PC-9 (cell line): Measurements from ENCODE around the gene TPPP. TPM values are rescaled to one million over a fixed set of nuclear protein-coding genes. Genes with fewer than 3 reads are reported as not detected.
A peak's percentile ranks its signal among the peaks of the same experiment; 100 is the strongest.

Experiments
- BruUV-seq: library from RNA; stranded (reverse); fragments of 400-500 nt; replicated peaks from 2 replicates; lab custom pipeline; 2021; lab: Mats Ljungman, UMichigan
- CTCF ChIA-PET: fragments of 300-600 bp; sonication (Branson Sonifier 250); formaldehyde crosslinking; loops from one replicate; lab custom pipeline; 2022; ENCODE audit warnings: antibody characterized with exemption; lab: Charles Lee
- POLR2A ChIA-PET: fragments of 300-600 bp; sonication (Branson Sonifier 250); formaldehyde crosslinking; loops from one replicate; lab custom pipeline; 2022; ENCODE audit warnings: antibody characterized with exemption; ENCODE audit not compliant: unreplicated experiment; lab: Charles Lee
- DNase-seq, 2 experiments: peaks; one replicate each; pipeline versions ENCODE4 v3.0.0 to v3.0.0-alpha.2; 2015 to 2022; ENCODE audit warnings: mixed read lengths in 1 of 2
- H2AFZ ChIP-seq: fragments of 200-600 bp; sonication (generic); 2 replicates; pipeline ENCODE4 v1.8.1; 2017; ENCODE audit warnings: antibody characterized with exemption
- H3F3A ChIP-seq: fragments of 200-600 bp; sonication (generic); 2 replicates; pipeline ENCODE4 v1.8.1; 2017; ENCODE audit warnings: antibody characterized with exemption, mild to moderate bottlenecking, low read depth; ENCODE audit not compliant: insufficient read depth
- H3K27ac ChIP-seq: fragments of 200-600 bp; sonication (generic); 2 replicates; pipeline ENCODE4 v1.6.1; 2016; ENCODE audit warnings: mixed run types
- H3K27me3 ChIP-seq: fragments of 200-600 bp; sonication (generic); 2 replicates; pipeline ENCODE4 v1.6.1; 2016; ENCODE audit warnings: low read depth, mixed run types; ENCODE audit not compliant: insufficient read depth
- H3K36me3 ChIP-seq: fragments of 200-600 bp; sonication (generic); 2 replicates; pipeline ENCODE4 v1.6.1; 2016; ENCODE audit warnings: low read depth, mixed run types
- H3K4me1 ChIP-seq: fragments of 200-600 bp; sonication (generic); replicated peaks from 2 replicates; pipeline ENCODE4 v1.6.1; 2016; ENCODE audit warnings: mixed run types; ENCODE audit not compliant: insufficient read depth
- H3K4me2 ChIP-seq: fragments of 200-600 bp; sonication (generic); 2 replicates; pipeline ENCODE4 v1.6.1; 2017; ENCODE audit warnings: mixed run types
- H3K4me3 ChIP-seq: fragments of 200-600 bp; sonication (generic); 2 replicates; pipeline ENCODE4 v1.6.1; 2016; ENCODE audit warnings: mixed run types
- H3K79me2 ChIP-seq: fragments of 200-600 bp; sonication (generic); 2 replicates; pipeline ENCODE4 v1.6.1; 2017; ENCODE audit warnings: low read depth, mixed run types
- H3K9me2 ChIP-seq: fragments of 200-600 bp; sonication (generic); 2 replicates; pipeline ENCODE4 v1.8.1; 2017; ENCODE audit warnings: mild to moderate bottlenecking; ENCODE audit not compliant: insufficient read depth
- H3K9me3 ChIP-seq: fragments of 200-600 bp; sonication (generic); 2 replicates; pipeline ENCODE4 v1.8.1; 2016; ENCODE audit warnings: low read depth; ENCODE audit not compliant: insufficient read depth
- H4K20me1 ChIP-seq: fragments of 200-600 bp; sonication (generic); 2 replicates; pipeline ENCODE4 v1.8.1; 2017; ENCODE audit not compliant: insufficient read depth
- CTCF ChIP-seq: fragments of 200-600 bp; sonication (generic); conservative IDR thresholded peaks from 2 replicates; pipeline ENCODE4 v1.6.1; 2017; ENCODE audit warnings: mixed run types, antibody characterized with exemption, mild to moderate bottlenecking, moderate library complexity
- EZH2 ChIP-seq: fragments of 200-600 bp; sonication (generic); IDR thresholded peaks from 2 replicates; pipeline ENCODE4 v1.8.0; 2017; ENCODE audit warnings: antibody characterized with exemption, low read depth
- intact Hi-C: fragments of 100-400 bp; cut with micrococcal nuclease; formaldehyde crosslinking; loops from one replicate; pipeline ENCODE4 v1.10.0; 2022; ENCODE audit not compliant: unreplicated experiment
- total RNA-seq: library from RNA; stranded (reverse); gene quantifications from 2 replicates; pipeline ENCODE4 v1.2.3, GENCODE V29; 2021

Gene TPPP
- total RNA-seq, 1 experiment from 2014 or later: 0.17 TPM

- Histone ChIP-seq H3K79me2 (no peaks in the 10 kb centered on the region), H3K9me2 (no peaks in the 10 kb centered on the region), H3K36me3 (no peaks in the 10 kb centered on the region), H3K27ac (no peak overlapping the region), H3K27me3 (no peaks in the 10 kb centered on the region), H3K9me3 (no peaks in the 10 kb centered on the region), H3F3A (no peaks in the 10 kb centered on the region), H3K4me1 (peaks cover 27% of the 10 kb centered on the region), H3K4me2 (no peak overlapping the region), H3K4me3 (no peak overlapping the region), H4K20me1 (peaks cover 29% of the 10 kb centered on the region), H2AFZ (no peak overlapping the region)
- BruUV-seq: no TSS peak
- intact Hi-C loops: loop anchor here (10.0 kb wide), 1 partner anchor 150 kb away; no protein-coding TSS in a partner anchor
- DNase-seq: no peak
- CTCF ChIA-PET: no interaction called here
- TF ChIP-seq CTCF: no peak
- no peak for TF ChIP-seq EZH2
- POLR2A ChIA-PET: interaction anchor here (0.8 kb wide), 1 partner anchor 18 kb away, joined by 5 read pairs; no protein-coding TSS in a partner anchor
Observed at GRCh38 chr5:675111-675870, 17.9 kb downstream of the TPPP start.

GRCh38 chr5:674630-675011 lies 18.5 kb downstream of the TPPP start:
- no peak overlapping the region for H3K4me2 ChIP-seq
- TF ChIP-seq EZH2: no peak
- TF ChIP-seq CTCF: no peak
- H3K9me2 ChIP-seq: no peaks in the 10 kb centered on the region
- intact Hi-C loops: loop anchor here (5.0 to 10.0 kb wide), 2 partner anchors 150 to 202 kb away; no protein-coding TSS in a partner anchor
- H3K79me2 ChIP-seq: no peaks in the 10 kb centered on the region
- no TSS peak for BruUV-seq
- peaks cover 34% of the 10 kb centered on the region for H4K20me1 ChIP-seq
- no peaks in the 10 kb centered on the region for H3K36me3 ChIP-seq
- H2AFZ ChIP-seq: no peak overlapping the region
- no peaks in the 10 kb centered on the region; the same call in 1 of the 2 replicates for H3F3A ChIP-seq
- H3K27ac ChIP-seq: no peak overlapping the region
- H3K4me1 ChIP-seq: peaks cover 27% of the 10 kb centered on the region
- POLR2A ChIA-PET: no interaction called here
- no peak overlapping the region for H3K4me3 ChIP-seq
- no peaks in the 10 kb centered on the region for H3K27me3 ChIP-seq
- peak in 1 of 2 experiments; percentile 45 for DNase-seq
- no peaks in the 10 kb centered on the region for H3K9me3 ChIP-seq
- CTCF ChIA-PET: no interaction called here

- no TSS peak for BruUV-seq
- H3K27me3 ChIP-seq: no peaks in the 10 kb centered on the region
- no peak overlapping the region for H3K27ac ChIP-seq
- H3K4me2 ChIP-seq: no peak overlapping the region
- H3F3A ChIP-seq: no peaks in the 10 kb centered on the region; the same call in 1 of the 2 replicates
- H2AFZ ChIP-seq: no peak overlapping the region
- no peaks in the 10 kb centered on the region for H3K9me2 ChIP-seq
- H3K79me2 ChIP-seq: no peaks in the 10 kb centered on the region
- peaks cover 38% of the 10 kb centered on the region for H4K20me1 ChIP-seq
- peak in 1 of 2 experiments; percentile 45 for DNase-seq
- peaks cover 27% of the 10 kb centered on the region for H3K4me1 ChIP-seq
- ChIA-PET CTCF (no interaction called here), POLR2A (no interaction called here)
- TF ChIP-seq CTCF (no peak), EZH2 (no peak)
- intact Hi-C loops: loop anchor here (2.0 to 10.0 kb wide), 3 partner anchors 85 to 202 kb away; no protein-coding TSS in a partner anchor
- H3K9me3 ChIP-seq: no peaks in the 10 kb centered on the region
- no peak overlapping the region for H3K4me3 ChIP-seq
- H3K36me3 ChIP-seq: no peaks in the 10 kb centered on the region
Observed at GRCh38 chr5:673831-674629, 19.1 kb downstream of the TPPP start.
